ENCODE measurements around the gene ABCD1. TPM values are rescaled to one million over a fixed set of nuclear protein-coding genes. Genes with fewer than 3 reads are reported as not detected.

ABCD1 gene
- total and polyA plus RNA-seq, 10 of the 15 experiments (the other 5 are each of a cell fraction or from before 2014, with no cell fraction given) = 0.13 to 6.5 (median 1.4) TPM

DNA sequence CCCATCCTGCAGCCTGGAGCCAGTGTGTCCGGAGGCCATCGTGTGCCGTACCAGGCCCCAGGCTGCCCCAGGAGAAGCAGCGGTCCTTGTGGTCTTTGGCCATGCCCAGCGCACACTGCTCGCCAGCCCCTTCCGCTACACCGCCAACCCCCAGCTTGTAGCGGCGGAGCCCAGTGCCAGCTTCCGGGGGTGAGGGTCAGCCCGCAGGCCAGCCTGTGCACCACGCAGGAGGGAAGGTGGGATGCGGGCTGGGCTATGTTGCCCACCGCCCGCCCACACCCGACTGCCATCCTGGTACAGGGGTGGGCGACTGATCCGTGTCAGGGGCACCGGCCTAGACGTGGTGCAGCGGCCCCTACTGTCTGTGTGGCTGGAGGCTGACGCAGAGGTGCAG lies 48.6 kb downstream of the ABCD1 start:
- Histone ChIP-seq H3K27ac (ENCODE audit: control insufficient read depth, insufficient read depth) (no peak overlapping the region), H3K4me1 (ENCODE audit: control insufficient read depth, insufficient read depth, low read length) (no peaks in the 10 kb centered on the region), H3K27me3 (replicated peaks in 1 of 2; ENCODE audit: control insufficient read depth in 2 of 2, insufficient read depth in 2 of 2, low read length in 1 of 2) (no peaks in the 10 kb centered on the region), H2AFZ (ENCODE audit: control insufficient read depth, low read depth, low read length) (no peak overlapping the region), H3K9ac (ENCODE audit: control insufficient read depth, insufficient read depth, low read length) (no peak overlapping the region), H3K4me2 (ENCODE audit: control insufficient read depth, insufficient read depth) (no peak overlapping the region), H3K36me3 (ENCODE audit: control insufficient read depth in 2 of 2, insufficient read depth in 2 of 2, low read length in 1 of 2) (no peaks in the 10 kb centered on the region), H4K20me1 (ENCODE audit: control insufficient read depth, insufficient read depth) (no peaks in the 10 kb centered on the region), H3K4me3 (no peak overlapping the region), H3K79me2 (ENCODE audit: control insufficient read depth, insufficient read depth, low read length) (no peaks in the 10 kb centered on the region), H3K9me3 (replicated peaks; ENCODE audit: control insufficient read depth, insufficient read depth, low read length) (no peaks in the 10 kb centered on the region; the same call in 2 of the 3 replicates)
- ChIA-PET SMC1A (ENCODE audit: uncharacterized antibody, unreplicated experiment) (no interaction called here), CTCF (no interaction called here), POLR2A (no interaction called here), RAD21 (ENCODE audit: unreplicated experiment) (no interaction called here)
- intact Hi-C loops (cut with micrococcal nuclease; ENCODE audit: unreplicated experiment) (no loop called here), in situ Hi-C loops (cut with MboI) (no loop called here)
- BruUV-seq (replicated peaks) = no TSS peak
- ATAC-seq = no peak
- 79% methylated on average over 16 of the region's 23 CpGs for WGBS (ENCODE audit: insufficient coverage, insufficient replicate concordance, low lambda C conversion rate, missing lambda C conversion rate)
- FAIRE-seq = no peak
- TF ChIP-seq ETV6 (conservative IDR thresholded peaks at IDR 0.05 in 1 of 2, IDR thresholded peaks at IDR 0.05 in 1 of 2; ENCODE audit: borderline replicate concordance in 1 of 2, low read depth in 1 of 2) (no peak), MEF2A (IDR thresholded peaks at IDR 0.05; ENCODE audit: insufficient read depth, low read depth, low read length) (no peak), YY1 (IDR thresholded peaks at IDR 0.05; ENCODE audit: low read depth, low read length) (no peak), ZNF24 (IDR thresholded peaks at IDR 0.05) (no peak), TARDBP (IDR thresholded peaks at IDR 0.05; ENCODE audit: borderline replicate concordance) (no peak), BRCA1 (IDR thresholded peaks at IDR 0.05; ENCODE audit: low read depth, low read length) (no peak), BHLHE40 (IDR thresholded peaks at IDR 0.05; ENCODE audit: borderline replicate concordance in 1 of 2, low read depth in 2 of 2, low read length in 1 of 2) (no peak), ZNF207 (IDR thresholded peaks at IDR 0.05; ENCODE audit: borderline replicate concordance) (no peak)
- TF ChIP-seq, protein P1, sequence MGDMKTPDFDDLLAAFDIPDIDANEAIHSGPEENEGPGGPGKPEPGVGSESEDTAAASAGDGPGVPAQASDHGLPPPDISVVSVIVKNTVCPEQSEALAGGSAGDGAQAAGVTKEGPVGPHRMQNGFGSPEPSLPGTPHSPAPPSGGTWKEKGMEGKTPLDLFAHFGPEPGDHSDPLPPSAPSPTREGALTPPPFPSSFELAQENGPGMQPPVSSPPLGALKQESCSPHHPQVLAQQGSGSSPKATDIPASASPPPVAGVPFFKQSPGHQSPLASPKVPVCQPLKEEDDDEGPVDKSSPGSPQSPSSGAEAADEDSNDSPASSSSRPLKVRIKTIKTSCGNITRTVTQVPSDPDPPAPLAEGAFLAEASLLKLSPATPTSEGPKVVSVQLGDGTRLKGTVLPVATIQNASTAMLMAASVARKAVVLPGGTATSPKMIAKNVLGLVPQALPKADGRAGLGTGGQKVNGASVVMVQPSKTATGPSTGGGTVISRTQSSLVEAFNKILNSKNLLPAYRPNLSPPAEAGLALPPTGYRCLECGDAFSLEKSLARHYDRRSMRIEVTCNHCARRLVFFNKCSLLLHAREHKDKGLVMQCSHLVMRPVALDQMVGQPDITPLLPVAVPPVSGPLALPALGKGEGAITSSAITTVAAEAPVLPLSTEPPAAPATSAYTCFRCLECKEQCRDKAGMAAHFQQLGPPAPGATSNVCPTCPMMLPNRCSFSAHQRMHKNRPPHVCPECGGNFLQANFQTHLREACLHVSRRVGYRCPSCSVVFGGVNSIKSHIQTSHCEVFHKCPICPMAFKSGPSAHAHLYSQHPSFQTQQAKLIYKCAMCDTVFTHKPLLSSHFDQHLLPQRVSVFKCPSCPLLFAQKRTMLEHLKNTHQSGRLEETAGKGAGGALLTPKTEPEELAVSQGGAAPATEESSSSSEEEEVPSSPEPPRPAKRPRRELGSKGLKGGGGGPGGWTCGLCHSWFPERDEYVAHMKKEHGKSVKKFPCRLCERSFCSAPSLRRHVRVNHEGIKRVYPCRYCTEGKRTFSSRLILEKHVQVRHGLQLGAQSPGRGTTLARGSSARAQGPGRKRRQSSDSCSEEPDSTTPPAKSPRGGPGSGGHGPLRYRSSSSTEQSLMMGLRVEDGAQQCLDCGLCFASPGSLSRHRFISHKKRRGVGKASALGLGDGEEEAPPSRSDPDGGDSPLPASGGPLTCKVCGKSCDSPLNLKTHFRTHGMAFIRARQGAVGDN (IDR thresholded peaks at IDR 0.05) = no peak
- TF ChIP-seq, protein P2, sequence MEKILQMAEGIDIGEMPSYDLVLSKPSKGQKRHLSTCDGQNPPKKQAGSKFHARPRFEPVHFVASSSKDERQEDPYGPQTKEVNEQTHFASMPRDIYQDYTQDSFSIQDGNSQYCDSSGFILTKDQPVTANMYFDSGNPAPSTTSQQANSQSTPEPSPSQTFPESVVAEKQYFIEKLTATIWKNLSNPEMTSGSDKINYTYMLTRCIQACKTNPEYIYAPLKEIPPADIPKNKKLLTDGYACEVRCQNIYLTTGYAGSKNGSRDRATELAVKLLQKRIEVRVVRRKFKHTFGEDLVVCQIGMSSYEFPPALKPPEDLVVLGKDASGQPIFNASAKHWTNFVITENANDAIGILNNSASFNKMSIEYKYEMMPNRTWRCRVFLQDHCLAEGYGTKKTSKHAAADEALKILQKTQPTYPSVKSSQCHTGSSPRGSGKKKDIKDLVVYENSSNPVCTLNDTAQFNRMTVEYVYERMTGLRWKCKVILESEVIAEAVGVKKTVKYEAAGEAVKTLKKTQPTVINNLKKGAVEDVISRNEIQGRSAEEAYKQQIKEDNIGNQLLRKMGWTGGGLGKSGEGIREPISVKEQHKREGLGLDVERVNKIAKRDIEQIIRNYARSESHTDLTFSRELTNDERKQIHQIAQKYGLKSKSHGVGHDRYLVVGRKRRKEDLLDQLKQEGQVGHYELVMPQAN (conservative IDR thresholded peaks at IDR 0.05) = no peak
- no peak for DNase-seq (ENCODE audit: low read depth, low spot score)
